Cardiac septum (tissue), 1 donor: ENCODE results near the gene KRT13. TPM values are rescaled to one million over a fixed set of nuclear protein-coding genes. Genes with fewer than 3 reads are reported as not detected.

ENCODE experiments used
- DNase-seq: peaks from one replicate; pipeline ENCODE4 v3.0.0-alpha.2; 2020; ENCODE audit warnings: low spot score
- intact Hi-C: fragments of 100-400 bp; cut with DNase I; formaldehyde crosslinking; loops from one replicate; pipeline ENCODE4 v1.14.0; 2022
- total RNA-seq: library from RNA; stranded (reverse); fragmentation: NEBNext Ultra II Directional; extraction: Animal tissue kit (Norgen Biotek cat#: 25700); gene quantifications from one replicate; pipeline ENCODE4 v1.2.1, GENCODE V29; 2021
- donor health status: DM: no; HTN: no; CAD: no.

Gene KRT13
- total RNA-seq, 1 donor from 2014 or later = not detected

GRCh38 chr17:41539071-41539492, 33.7 kb upstream of the KRT13 start:
- no peak for DNase-seq
- intact Hi-C loops = no loop called here

- intact Hi-C loops = no loop called here
- no peak for DNase-seq
Measured at GRCh38 chr17:41538565-41538991, 33.2 kb upstream of the KRT13 start.

GRCh38 chr17:41537990-41538389, 32.6 kb upstream of the KRT13 start:
- intact Hi-C loops = no loop called here
- DNase-seq = no peak

GRCh38 chr17:41537614-41537954, 32.2 kb upstream of the KRT13 start:
- intact Hi-C loops = no loop called here
- DNase-seq = no peak

GRCh38 chr17:41536741-41537613, 31.6 kb upstream of the KRT13 start:
- DNase-seq = no peak

GRCh38 chr17:41535764-41536481, 30.5 kb upstream of the KRT13 start:
- intact Hi-C loops = no loop called here
- DNase-seq = no peak

More at GRCh38 chr17:41536741-41537613, 31.6 kb upstream of the KRT13 start:
- intact Hi-C loops = no loop called here

- intact Hi-C loops = no loop called here
- DNase-seq = no peak
Measured at GRCh38 chr17:41534899-41535546, 29.6 kb upstream of the KRT13 start.

- intact Hi-C loops = no loop called here
- DNase-seq = no peak
Measured at GRCh38 chr17:41533613-41534012, 28.2 kb upstream of the KRT13 start.

GRCh38 chr17:41532947-41533570, 27.6 kb upstream of the KRT13 start:
- intact Hi-C loops = no loop called here
- no peak for DNase-seq

- intact Hi-C loops = no loop called here
- DNase-seq = no peak
Measured at GRCh38 chr17:41531993-41532392, 26.6 kb upstream of the KRT13 start.

GRCh38 chr17:41530062-41531048, 24.9 kb upstream of the KRT13 start:
- intact Hi-C loops = no loop called here
- no peak for DNase-seq

GRCh38 chr17:41529491-41529915, 24.1 kb upstream of the KRT13 start:
- intact Hi-C loops = no loop called here
- no peak for DNase-seq

- intact Hi-C loops = no loop called here
- no peak for DNase-seq
Measured at GRCh38 chr17:41528959-41529353, 23.5 kb upstream of the KRT13 start.

GRCh38 chr17:41527063-41528023, 21.9 kb upstream of the KRT13 start:
- intact Hi-C loops = no loop called here
- DNase-seq = no peak

GRCh38 chr17:41524261-41524660, 18.8 kb upstream of the KRT13 start:
- intact Hi-C loops = no loop called here
- DNase-seq = no peak

GRCh38 chr17:41523787-41524186, 18.4 kb upstream of the KRT13 start:
- intact Hi-C loops = no loop called here

GRCh38 chr17:41523225-41523593, 17.8 kb upstream of the KRT13 start:
- intact Hi-C loops = no loop called here
- DNase-seq = no peak

More at GRCh38 chr17:41523787-41524186, 18.4 kb upstream of the KRT13 start:
- no peak for DNase-seq
